Fibroblast of the aortic adventitia (primary cell): ENCODE measurements around the gene SLC43A2. TPM values are rescaled to one million over a fixed set of nuclear protein-coding genes. Genes with fewer than 3 reads are reported as not detected.

Source experiments
- DNase-seq: peaks from one replicate; pipeline ENCODE4 v3.0.0-alpha.2; 2010; ENCODE audit warnings: low read depth
- H3K4me3 ChIP-seq: 2 replicates; pipeline ENCODE4 v1.5.1; 2011; ENCODE audit warnings: low read depth, mild to moderate bottlenecking, control low read depth, low read length, moderate library complexity
- total RNA-seq: library from RNA; depleted of rRNA; stranded (reverse); fragments of >200 nt; gene quantifications from 2 replicates; pipeline ENCODE4 v1.2.3, GENCODE V29; 2012; ENCODE audit warnings: low replicate concordance
- TF ChIP-seq, protein P1 (sequence below): IDR thresholded peaks from 2 replicates; pipeline ENCODE4 v1.5.1; 2011; ENCODE audit warnings: mild to moderate bottlenecking, low read length, control low read depth, inconsistent platforms; ENCODE audit not compliant: insufficient read depth

Gene SLC43A2
- total RNA-seq, 1 donor = 3.0 TPM

DNA sequence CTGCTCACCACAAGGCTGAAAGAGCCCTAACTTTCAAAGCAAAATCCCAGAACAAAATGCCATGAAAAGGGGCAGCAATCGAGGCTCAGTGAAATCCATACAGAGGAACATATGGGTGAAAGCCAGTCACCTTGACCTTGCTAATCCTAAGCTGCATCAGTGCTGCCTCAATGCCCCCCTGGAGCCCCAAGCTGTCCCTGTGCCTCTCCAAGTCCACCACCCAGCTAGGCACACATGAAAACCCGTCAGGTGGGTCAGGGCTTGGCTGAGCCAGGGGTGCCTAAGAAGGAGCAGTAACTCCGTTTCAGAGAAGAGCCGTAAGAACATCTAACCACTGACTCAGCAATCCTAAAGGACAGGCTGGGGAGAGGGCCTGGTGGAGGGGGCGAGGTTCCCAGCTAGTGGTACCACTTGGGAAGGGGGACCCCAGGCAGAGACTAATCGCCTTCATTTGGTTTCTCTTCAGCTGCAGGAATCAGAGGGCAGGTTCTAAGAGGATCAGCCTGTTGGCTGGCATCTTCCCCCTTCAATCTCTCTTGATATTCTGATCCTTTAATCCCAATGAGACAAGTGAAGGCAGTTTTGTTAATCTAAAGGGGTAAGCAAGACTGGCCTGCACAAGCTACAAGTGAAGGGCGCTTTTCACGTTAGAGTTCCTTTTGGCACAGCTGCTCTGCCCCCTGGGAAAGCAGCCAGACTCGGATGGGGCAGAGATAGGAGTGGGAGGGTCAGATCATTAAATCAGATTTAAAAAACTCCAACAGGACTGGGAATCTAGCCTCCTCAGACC, 73.7 kb downstream of the SLC43A2 start:
- no peak overlapping the region for H3K4me3 ChIP-seq
- DNase-seq = no peak
- TF ChIP-seq, protein P1, sequence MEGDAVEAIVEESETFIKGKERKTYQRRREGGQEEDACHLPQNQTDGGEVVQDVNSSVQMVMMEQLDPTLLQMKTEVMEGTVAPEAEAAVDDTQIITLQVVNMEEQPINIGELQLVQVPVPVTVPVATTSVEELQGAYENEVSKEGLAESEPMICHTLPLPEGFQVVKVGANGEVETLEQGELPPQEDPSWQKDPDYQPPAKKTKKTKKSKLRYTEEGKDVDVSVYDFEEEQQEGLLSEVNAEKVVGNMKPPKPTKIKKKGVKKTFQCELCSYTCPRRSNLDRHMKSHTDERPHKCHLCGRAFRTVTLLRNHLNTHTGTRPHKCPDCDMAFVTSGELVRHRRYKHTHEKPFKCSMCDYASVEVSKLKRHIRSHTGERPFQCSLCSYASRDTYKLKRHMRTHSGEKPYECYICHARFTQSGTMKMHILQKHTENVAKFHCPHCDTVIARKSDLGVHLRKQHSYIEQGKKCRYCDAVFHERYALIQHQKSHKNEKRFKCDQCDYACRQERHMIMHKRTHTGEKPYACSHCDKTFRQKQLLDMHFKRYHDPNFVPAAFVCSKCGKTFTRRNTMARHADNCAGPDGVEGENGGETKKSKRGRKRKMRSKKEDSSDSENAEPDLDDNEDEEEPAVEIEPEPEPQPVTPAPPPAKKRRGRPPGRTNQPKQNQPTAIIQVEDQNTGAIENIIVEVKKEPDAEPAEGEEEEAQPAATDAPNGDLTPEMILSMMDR = no peak

DNA sequence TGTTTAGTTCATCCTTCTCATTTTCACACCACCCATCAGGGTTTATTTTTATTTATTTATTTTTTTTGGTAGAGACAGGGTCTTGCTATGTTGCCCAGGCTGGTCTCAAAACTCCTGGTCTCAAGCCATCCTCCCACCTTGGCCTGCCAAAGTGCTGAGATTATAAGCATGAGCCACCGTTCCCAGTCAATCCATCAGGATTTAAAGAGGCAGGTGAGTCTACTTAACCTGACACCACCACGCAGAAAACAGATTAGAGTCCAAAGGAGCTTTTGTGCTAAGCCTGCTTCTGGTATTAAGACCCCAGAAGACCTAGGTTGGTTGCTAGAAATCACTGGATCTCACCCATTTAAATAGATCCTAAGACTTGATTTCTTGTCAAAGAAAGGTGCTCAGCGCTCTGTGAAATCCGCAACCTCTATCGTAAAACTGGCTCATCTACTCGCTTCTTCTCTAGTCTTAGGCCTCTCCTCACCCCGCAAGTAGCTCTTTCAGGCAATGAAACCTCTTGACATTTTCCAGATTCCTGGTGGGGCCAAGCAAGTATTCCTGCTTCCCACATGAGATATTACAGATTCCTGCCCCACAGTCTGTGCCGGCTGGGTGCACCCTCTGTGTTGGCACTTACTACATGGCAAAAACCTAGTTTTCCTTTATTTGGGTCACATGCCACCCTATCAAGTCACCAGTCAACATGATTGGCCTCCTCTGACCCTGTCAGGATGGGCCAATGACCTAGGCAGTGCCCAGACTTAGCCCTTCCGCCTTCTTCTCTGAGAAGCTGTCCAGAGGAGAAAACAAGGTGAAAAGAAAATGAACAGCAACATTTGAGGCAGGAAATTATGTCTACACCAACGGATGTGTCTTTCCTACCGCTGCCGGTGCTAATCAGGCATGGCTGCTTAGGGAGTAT, 75.0 kb downstream of the SLC43A2 start:
- no peak for DNase-seq
- TF ChIP-seq, protein P1 = no peak
- H3K4me3 ChIP-seq = no peak overlapping the region

DNA sequence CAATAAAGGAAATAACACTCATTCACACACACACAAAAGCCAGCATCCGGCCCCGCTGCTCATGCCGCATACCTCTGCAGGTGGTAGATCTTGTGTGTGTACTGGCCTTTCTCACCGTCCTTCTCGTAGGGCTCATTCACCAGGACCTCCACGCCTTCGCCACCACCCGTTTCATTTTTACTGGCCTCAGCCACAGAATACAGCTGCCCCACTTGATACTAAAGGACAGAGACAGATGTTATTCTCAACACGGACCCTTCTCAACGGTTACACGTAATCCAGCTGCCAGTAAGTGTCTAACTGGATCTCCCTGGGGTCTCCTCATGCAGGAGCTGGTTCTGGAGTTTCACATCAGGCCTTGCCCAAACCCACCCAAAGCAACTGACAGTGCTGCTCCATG, 75.7 kb downstream of the SLC43A2 start:
- H3K4me3 ChIP-seq = no peak overlapping the region
- TF ChIP-seq, protein P1 = no peak
- DNase-seq = no peak

DNA sequence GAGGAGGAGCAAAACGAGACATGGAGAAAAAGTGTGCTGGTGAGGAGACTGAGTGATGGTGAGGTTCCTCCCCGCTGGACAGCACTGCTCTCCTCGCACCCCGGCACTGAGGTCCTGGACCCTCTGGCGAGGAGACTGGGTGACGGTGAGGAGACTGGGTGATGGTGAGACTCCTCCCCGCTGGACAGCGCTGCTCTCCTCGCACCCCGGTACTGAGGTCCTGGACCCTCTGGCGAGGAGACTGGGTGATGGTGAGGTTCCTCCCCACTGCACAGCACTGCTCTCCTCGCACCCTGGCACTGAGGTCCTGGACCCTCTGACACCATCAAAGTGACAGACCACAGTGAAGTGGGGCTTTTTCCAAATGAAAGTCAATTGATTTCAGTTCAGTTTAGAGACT, 76.9 kb downstream of the SLC43A2 start:
- no peak overlapping the region for H3K4me3 ChIP-seq
- no peak for DNase-seq
- TF ChIP-seq, protein P1 = no peak

DNA sequence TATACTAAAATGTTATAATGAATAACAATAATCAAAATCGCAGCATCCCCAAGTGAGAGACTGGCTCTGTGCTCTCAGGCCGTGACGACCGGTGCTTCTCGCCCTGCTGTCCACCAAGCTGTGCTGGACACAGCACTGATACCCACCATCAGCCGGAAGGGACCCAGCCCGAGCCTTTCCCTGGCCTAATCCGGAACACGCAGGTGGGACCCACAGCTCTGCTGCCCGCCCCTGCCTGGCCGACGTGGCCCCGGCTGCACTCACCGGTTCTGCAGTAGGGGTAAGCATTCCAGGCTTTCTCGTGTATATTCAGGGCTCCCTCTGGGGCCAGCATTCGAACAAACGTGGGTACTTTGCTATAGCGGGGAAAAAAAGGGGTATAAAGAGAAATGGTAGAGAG, 80.6 kb downstream of the SLC43A2 start:
- TF ChIP-seq, protein P1 = no peak
- no peak overlapping the region for H3K4me3 ChIP-seq
- no peak for DNase-seq

DNA sequence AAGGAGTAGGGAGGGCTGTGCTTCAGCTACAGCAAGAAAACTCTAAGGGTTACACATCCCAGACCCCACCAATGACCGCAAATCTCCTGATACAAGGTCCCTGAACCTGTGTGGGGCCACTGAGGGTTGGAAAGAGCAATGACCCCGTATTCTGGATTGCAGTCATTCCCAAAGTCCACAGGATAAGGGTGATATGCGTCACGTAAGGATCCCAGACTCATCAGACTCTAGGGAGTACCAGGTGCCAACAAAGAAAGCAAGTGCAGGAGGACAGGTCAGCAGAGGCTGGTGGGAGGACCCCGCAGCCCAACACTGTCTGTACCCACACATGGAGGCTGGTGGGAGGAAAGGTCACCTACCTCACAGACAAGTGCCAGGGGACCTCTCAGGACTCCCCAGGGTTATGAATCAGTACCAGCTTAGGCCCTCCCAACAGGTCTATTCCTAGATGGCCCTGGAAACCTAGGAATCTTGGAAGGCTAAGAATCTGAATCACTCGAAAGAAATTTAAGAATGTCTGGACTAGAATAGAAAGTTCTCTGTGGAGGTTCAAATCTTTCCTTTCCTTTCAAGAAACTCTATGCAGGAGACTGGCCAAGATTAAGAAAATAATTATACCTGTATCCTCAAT, 82.2 kb downstream of the SLC43A2 start:
- no peak overlapping the region for H3K4me3 ChIP-seq
- TF ChIP-seq, protein P1 = no peak
- DNase-seq = peak; percentile 21
